Esophagus squamous epithelium (tissue), 4 donors: ENCODE results near the gene DDX51.

ENCODE experiments used
- CTCF ChIP-seq, 6 experiments: fragments of 450-650 bp in 4 of 6; fragments of 200-600 bp in 2 of 6; sonication (generic) in 2 of 6; IDR thresholded peaks; one replicate each; pipeline ENCODE4 v1.5.1; 2016 to 2019; ENCODE audit warnings: antibody characterized with exemption in 6 of 6, mild to moderate bottlenecking in 4 of 6, moderate library complexity in 4 of 6
- POLR2A ChIP-seq, 4 donors: fragments of 450-650 bp; IDR thresholded peaks; one replicate each; pipeline ENCODE4 v1.6.1; 2017; ENCODE audit warnings: antibody characterized with exemption in 4 of 4, mild to moderate bottlenecking in 4 of 4, moderate library complexity in 3 of 4

- TF ChIP-seq POLR2A (IDR thresholded peaks at IDR 0.05) (no peak), CTCF (IDR thresholded peaks at IDR 0.05) (no peak)
These were observed 26.0 kb upstream of the DDX51 start for GRCh38 chr12:132170094-132170636.
